GM10248 (cell line): Measurements from ENCODE around the gene MSI2.

Experiments
- CTCF ChIA-PET: fragments of 300-600 bp; sonication (Branson Sonifier 250); formaldehyde crosslinking; extraction: SDS; loops from one replicate; lab custom pipeline; 2021; ENCODE audit warnings: antibody characterized with exemption; lab: Yijun Ruan, JAX
- POLR2A ChIA-PET: fragments of 350-650 bp; sonication (Branson Sonifier 250); formaldehyde crosslinking; extraction: SDS; loops from one replicate; lab custom pipeline; 2020; ENCODE audit warnings: antibody characterized with exemption; lab: Yijun Ruan, JAX
- DNase-seq: peaks from one replicate; pipeline ENCODE4 v3.0.0; 2012; ENCODE audit errors: extremely low spot score
- CTCF ChIP-seq: IDR thresholded peaks from 2 replicates; pipeline ENCODE4 v1.5.1; 2012; ENCODE audit warnings: mild to moderate bottlenecking, low read depth; ENCODE audit errors: extremely low read depth, missing control alignments, control extremely low read depth

MSI2 gene

GRCh38 chr17:57283203-57283971 is 27.1 kb downstream of the MSI2 start:
- no peak for DNase-seq
- ChIA-PET CTCF (interaction anchor here (1.7 kb wide), 1 partner anchor 40 kb away, joined by 11 read pairs; no protein-coding TSS in a partner anchor), POLR2A (interaction anchor here (0.7 kb wide), 1 partner anchor 17 kb away, joined by 3 read pairs; no protein-coding TSS in a partner anchor)
- no peak for TF ChIP-seq CTCF

GRCh38 chr17:57284583-57284982 is 28.3 kb downstream of the MSI2 start:
- ChIA-PET CTCF (interaction anchor here (1.4 to 1.7 kb wide), 3 partner anchors 15 to 41 kb away, joined by 3 to 11 read pairs (median 5); no protein-coding TSS in a partner anchor), POLR2A (interaction anchor here (0.5 to 0.7 kb wide), 3 partner anchors 402 to 902 kb away, joined by 3 to 7 read pairs (median 4); no protein-coding TSS in a partner anchor)
- DNase-seq, result no peak
- no peak for TF ChIP-seq CTCF

GRCh38 chr17:57284984-57285646 is 28.8 kb downstream of the MSI2 start:
- TF ChIP-seq CTCF, result no peak
- CTCF ChIA-PET, result interaction anchor here (1.4 to 1.7 kb wide), 4 partner anchors 14 to 42 kb away, joined by 3 to 11 read pairs (median 4); no protein-coding TSS in a partner anchor
- POLR2A ChIA-PET, result interaction anchor here (0.5 to 0.7 kb wide), 2 partner anchors 403 to 570 kb away, joined by 3 to 4 read pairs; no protein-coding TSS in a partner anchor
- DNase-seq, result peak; percentile 61

GRCh38 chr17:57285701-57286100 is 29.4 kb downstream of the MSI2 start:
- no peak for DNase-seq
- ChIA-PET CTCF (interaction anchor here (1.4 to 1.7 kb wide), 3 partner anchors 14 to 25 kb away, joined by 3 to 5 read pairs (median 4); no protein-coding TSS in a partner anchor), POLR2A (no interaction called here)
- TF ChIP-seq CTCF, result no peak

- POLR2A ChIA-PET, result no interaction called here
- TF ChIP-seq CTCF, result no peak
- CTCF ChIA-PET, result interaction anchor here (1.4 kb wide), 1 partner anchor 13 kb away, joined by 4 read pairs; no protein-coding TSS in a partner anchor
- no peak for DNase-seq
These were observed 30.2 kb downstream of the MSI2 start for GRCh38 chr17:57286399-57287105.
